Measurements from ENCODE around the gene CFAP57. TPM values are rescaled to one million over a fixed set of nuclear protein-coding genes. Genes with fewer than 3 reads are reported as not detected.

Gene CFAP57
- total and polyA plus RNA-seq, 9 of the 15 experiments (the other 6 are each of a cell fraction or from before 2014, with no cell fraction given): 0.04 to 0.22 (median 0.07) TPM; not detected in 3

GRCh38 chr1:43171876-43172526 lies at the start of gene CFAP57, which contains the start of gene EBNA1BP2 (continued):
- TF ChIP-seq ZBTB1 (CRISPR knock-in tag; IDR thresholded peaks at IDR 0.05; ENCODE audit: borderline replicate concordance, low read depth) (0 out of 2 replicates have a peak, but pooled peaks have one; percentile 12), E2F8 (IDR thresholded peaks at IDR 0.05; ENCODE audit: low read depth, partially characterized antibody) (peak; percentile 88), MAZ (CRISPR knock-in tag; conservative IDR thresholded peaks at IDR 0.05 in 1 of 2, IDR thresholded peaks at IDR 0.05 in 1 of 2) (peak; percentile 25 to 75; a peak in 2 of 4 replicates), ILF3 (IDR thresholded peaks at IDR 0.05; ENCODE audit: borderline replicate concordance) (no peak), MAFG (tag; conservative IDR thresholded peaks at IDR 0.05) (no peak), ZNF311 (CRISPR knock-in tag; IDR thresholded peaks at IDR 0.05) (no peak), CEBPB (tag; IDR thresholded peaks at IDR 0.05) (no peak), EGR1 (conservative IDR thresholded peaks at IDR 0.05) (peak; percentile 92), TAF9B (IDR thresholded peaks at IDR 0.05; ENCODE audit: partially characterized antibody) (no peak), XRCC3 (IDR thresholded peaks at IDR 0.05) (no peak), POLR2AphosphoS2 (IDR thresholded peaks at IDR 0.05; ENCODE audit: low read length) (no peak), ZNF41 (CRISPR knock-in tag; conservative IDR thresholded peaks at IDR 0.05) (no peak), MBD2 (IDR thresholded peaks at IDR 0.05; ENCODE audit: borderline replicate concordance, low read depth) (peak; percentile 67; the same call in 1 of the 2 replicates)
- TF ChIP-seq, protein P1, sequence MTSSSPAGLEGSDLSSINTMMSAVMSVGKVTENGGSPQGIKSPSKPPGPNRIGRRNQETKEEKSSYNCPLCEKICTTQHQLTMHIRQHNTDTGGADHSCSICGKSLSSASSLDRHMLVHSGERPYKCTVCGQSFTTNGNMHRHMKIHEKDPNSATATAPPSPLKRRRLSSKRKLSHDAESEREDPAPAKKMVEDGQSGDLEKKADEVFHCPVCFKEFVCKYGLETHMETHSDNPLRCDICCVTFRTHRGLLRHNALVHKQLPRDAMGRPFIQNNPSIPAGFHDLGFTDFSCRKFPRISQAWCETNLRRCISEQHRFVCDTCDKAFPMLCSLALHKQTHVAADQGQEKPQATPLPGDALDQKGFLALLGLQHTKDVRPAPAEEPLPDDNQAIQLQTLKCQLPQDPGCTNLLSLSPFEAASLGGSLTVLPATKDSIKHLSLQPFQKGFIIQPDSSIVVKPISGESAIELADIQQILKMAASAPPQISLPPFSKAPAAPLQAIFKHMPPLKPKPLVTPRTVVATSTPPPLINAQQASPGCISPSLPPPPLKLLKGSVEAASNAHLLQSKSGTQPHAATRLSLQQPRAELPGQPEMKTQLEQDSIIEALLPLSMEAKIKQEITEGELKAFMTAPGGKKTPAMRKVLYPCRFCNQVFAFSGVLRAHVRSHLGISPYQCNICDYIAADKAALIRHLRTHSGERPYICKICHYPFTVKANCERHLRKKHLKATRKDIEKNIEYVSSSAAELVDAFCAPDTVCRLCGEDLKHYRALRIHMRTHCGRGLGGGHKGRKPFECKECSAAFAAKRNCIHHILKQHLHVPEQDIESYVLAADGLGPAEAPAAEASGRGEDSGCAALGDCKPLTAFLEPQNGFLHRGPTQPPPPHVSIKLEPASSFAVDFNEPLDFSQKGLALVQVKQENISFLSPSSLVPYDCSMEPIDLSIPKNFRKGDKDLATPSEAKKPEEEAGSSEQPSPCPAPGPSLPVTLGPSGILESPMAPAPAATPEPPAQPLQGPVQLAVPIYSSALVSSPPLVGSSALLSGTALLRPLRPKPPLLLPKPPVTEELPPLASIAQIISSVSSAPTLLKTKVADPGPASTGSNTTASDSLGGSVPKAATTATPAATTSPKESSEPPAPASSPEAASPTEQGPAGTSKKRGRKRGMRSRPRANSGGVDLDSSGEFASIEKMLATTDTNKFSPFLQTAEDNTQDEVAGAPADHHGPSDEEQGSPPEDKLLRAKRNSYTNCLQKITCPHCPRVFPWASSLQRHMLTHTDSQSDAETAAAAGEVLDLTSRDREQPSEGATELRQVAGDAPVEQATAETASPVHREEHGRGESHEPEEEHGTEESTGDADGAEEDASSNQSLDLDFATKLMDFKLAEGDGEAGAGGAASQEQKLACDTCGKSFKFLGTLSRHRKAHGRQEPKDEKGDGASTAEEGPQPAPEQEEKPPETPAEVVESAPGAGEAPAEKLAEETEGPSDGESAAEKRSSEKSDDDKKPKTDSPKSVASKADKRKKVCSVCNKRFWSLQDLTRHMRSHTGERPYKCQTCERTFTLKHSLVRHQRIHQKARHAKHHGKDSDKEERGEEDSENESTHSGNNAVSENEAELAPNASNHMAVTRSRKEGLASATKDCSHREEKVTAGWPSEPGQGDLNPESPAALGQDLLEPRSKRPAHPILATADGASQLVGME (CRISPR knock-in tag; IDR thresholded peaks at IDR 0.05): no peak
- TF ChIP-seq, protein P2, sequence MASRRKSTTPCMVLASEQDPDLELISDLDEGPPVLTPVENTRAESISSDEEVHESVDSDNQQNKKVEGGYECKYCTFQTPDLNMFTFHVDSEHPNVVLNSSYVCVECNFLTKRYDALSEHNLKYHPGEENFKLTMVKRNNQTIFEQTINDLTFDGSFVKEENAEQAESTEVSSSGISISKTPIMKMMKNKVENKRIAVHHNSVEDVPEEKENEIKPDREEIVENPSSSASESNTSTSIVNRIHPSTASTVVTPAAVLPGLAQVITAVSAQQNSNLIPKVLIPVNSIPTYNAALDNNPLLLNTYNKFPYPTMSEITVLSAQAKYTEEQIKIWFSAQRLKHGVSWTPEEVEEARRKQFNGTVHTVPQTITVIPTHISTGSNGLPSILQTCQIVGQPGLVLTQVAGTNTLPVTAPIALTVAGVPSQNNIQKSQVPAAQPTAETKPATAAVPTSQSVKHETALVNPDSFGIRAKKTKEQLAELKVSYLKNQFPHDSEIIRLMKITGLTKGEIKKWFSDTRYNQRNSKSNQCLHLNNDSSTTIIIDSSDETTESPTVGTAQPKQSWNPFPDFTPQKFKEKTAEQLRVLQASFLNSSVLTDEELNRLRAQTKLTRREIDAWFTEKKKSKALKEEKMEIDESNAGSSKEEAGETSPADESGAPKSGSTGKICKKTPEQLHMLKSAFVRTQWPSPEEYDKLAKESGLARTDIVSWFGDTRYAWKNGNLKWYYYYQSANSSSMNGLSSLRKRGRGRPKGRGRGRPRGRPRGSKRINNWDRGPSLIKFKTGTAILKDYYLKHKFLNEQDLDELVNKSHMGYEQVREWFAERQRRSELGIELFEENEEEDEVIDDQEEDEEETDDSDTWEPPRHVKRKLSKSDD (conservative IDR thresholded peaks at IDR 0.05; ENCODE audit: low read length): 0 out of 2 replicates have a peak, but pooled peaks have one; percentile 39

All from K562 (cell line).